ENCODE data around the gene SLC25A23. TPM values are rescaled to one million over a fixed set of nuclear protein-coding genes. Genes with fewer than 3 reads are reported as not detected.
A peak's percentile ranks its signal among the peaks of the same experiment; 100 is the strongest.

Gene SLC25A23
- total and polyA plus RNA-seq, 7 experiments from 2014 or later: 9.0 to 35.0 (median 22.0) TPM

DNA sequence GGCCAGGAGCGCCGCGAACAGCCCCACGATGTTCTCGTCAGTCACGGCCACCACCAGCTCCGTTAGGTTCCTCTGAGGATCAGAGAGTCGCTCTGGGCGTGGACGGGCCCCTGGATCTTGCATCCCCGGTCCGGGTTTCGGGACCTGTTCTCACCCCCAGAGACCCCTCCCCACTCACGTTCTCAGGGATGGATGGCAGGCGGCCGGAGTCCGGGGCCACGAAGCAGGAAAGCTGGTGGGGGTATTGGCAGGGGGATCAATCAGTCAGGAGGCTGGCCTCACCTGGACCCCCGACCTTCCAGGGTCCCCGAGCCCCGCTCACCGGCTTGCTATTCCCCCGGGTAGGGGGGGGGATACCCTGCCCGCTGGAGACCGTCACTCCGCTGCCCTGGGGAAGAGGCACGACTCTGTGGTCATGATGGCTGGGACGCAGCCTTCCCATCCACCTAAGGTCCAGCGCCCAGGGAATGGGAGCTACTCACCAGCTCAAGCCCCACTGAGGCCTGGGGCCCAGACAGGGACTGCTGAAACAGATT is 17.4 kb upstream of the SLC25A23 start:
- Histone ChIP-seq H3K27me3 (ENCODE audit: control insufficient read depth in 2 of 2, insufficient read depth in 2 of 2, low read length in 2 of 2) (no peaks in the 10 kb centered on the region), H3K27ac (ENCODE audit: low read depth, low read length) (peak overlapping the region; percentile 35), H3K9me3 (ENCODE audit: control insufficient read depth in 2 of 3, low read length in 3 of 3) (no peaks in the 10 kb centered on the region), H3K4me1 (ENCODE audit: control insufficient read depth in 2 of 2, insufficient read depth in 2 of 2, low read length in 2 of 2) (peaks cover 19 to 20% of the 10 kb centered on the region in 2 donors), H3K4me3 (ENCODE audit: low read length) (no peak overlapping the region), H3K36me3 (ENCODE audit: control insufficient read depth in 2 of 3, insufficient read depth in 3 of 3, low read length in 3 of 3) (peaks cover 15 to 62% (median 18%) of the 10 kb centered on the region in 3 experiments)
- no peak for DNase-seq
- no peak overlapping the region for H3K4me3 Mint-ChIP-seq
- H3K4me1 Mint-ChIP-seq: peaks cover 18 to 32% (median 24%) of the 10 kb centered on the region in 7 donors
- peaks cover 0 to 17% (median 3%) of the 10 kb centered on the region in 5 donors for H3K36me3 Mint-ChIP-seq
- no peak for ATAC-seq
- intact Hi-C loops (cut with micrococcal nuclease): loop anchor here in 1 of 2 donors (1.0 kb wide), 1 partner anchor 104 kb away; no protein-coding TSS in a partner anchor
- H3K9me3 Mint-ChIP-seq: no peaks in the 10 kb centered on the region
- H3K27ac Mint-ChIP-seq: peak overlapping the region in 1 of 9 donors; percentile 31
- no peaks in the 10 kb centered on the region for H3K27me3 Mint-ChIP-seq
- POLR2A ChIA-PET: interaction anchor here (0.6 kb wide), 1 partner anchor 12 kb away, joined by 3 read pairs; no protein-coding TSS in a partner anchor
- CTCF ChIA-PET: no interaction called here

DNA sequence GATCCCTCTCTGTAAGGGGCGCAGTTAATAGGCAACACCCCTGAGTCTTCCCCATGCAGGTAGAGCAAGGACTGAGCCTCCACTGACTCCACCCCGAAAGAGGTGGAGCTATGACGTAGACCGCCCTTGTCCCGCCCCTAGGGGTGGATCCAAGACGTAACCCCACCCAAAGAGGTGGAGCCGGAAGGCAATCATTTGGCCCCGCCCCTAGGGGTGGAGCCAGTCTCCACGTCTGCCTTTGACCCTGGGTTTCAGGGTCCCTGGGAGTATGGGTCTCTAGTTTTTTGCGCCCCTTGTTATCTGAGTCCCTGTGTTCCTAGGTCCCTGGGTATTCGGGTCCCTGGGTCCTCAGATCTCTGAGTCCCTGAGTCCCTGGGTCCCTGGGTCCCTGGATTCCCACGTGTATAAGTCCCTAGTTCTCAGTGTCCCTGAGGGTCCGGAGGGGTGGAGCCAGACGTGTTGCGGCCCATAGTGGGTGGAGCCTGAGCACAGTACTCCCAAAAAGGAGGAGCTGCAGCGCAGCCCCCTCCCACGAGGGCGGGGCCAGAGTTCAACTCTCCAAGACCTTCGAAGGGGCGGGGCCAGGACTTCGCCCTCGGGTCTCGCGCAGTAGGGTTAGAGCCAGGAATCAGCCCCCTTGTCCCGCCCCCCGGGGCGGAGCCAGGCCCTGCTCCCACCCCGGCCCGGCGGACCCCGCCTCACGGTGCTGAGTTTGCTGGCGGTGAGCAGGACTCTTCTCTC is 16.7 kb upstream of the SLC25A23 start:
- Mint-ChIP-seq H3K4me3 (no peak overlapping the region), H3K27ac (peak overlapping the region in 5 of 9 donors; percentile 10 to 63 (median 38)), H3K27me3 (no peaks in the 10 kb centered on the region), H3K4me1 (peaks cover 15 to 27% (median 19%) of the 10 kb centered on the region in 7 donors), H3K36me3 (peaks cover 0 to 16% (median 3%) of the 10 kb centered on the region in 5 donors), H3K9me3 (no peaks in the 10 kb centered on the region)
- peaks cover 16 to 17% of the 10 kb centered on the region in 2 donors for H3K4me1 ChIP-seq (ENCODE audit: control insufficient read depth in 2 of 2, insufficient read depth in 2 of 2, low read length in 2 of 2)
- H3K9me3 ChIP-seq (ENCODE audit: control insufficient read depth in 2 of 3, low read length in 3 of 3): no peaks in the 10 kb centered on the region
- no peaks in the 10 kb centered on the region for H3K27me3 ChIP-seq (ENCODE audit: control insufficient read depth in 2 of 2, insufficient read depth in 2 of 2, low read length in 2 of 2)
- intact Hi-C loops (cut with micrococcal nuclease): loop anchor here in 1 of 2 donors (1.0 kb wide), 1 partner anchor 103 kb away; no protein-coding TSS in a partner anchor
- ATAC-seq: peak; percentile 94
- H3K4me3 ChIP-seq (ENCODE audit: low read length): no peak overlapping the region
- peak; percentile 49 to 75 (median 60) for DNase-seq
- ChIA-PET POLR2A (interaction anchor here (0.6 kb wide), 3 partner anchors 13 to 1092 kb away, joined by 3 to 4 read pairs (median 3); no protein-coding TSS in a partner anchor), CTCF (interaction anchor here (0.6 kb wide), 2 partner anchors 15 to 28 kb away, joined by 3 to 4 read pairs; no protein-coding TSS in a partner anchor)
- H3K27ac ChIP-seq (ENCODE audit: low read depth, low read length): peak overlapping the region; percentile 1
- H3K36me3 ChIP-seq (ENCODE audit: control insufficient read depth in 2 of 3, insufficient read depth in 3 of 3, low read length in 3 of 3): peaks cover 15 to 65% (median 18%) of the 10 kb centered on the region in 3 experiments

DNA sequence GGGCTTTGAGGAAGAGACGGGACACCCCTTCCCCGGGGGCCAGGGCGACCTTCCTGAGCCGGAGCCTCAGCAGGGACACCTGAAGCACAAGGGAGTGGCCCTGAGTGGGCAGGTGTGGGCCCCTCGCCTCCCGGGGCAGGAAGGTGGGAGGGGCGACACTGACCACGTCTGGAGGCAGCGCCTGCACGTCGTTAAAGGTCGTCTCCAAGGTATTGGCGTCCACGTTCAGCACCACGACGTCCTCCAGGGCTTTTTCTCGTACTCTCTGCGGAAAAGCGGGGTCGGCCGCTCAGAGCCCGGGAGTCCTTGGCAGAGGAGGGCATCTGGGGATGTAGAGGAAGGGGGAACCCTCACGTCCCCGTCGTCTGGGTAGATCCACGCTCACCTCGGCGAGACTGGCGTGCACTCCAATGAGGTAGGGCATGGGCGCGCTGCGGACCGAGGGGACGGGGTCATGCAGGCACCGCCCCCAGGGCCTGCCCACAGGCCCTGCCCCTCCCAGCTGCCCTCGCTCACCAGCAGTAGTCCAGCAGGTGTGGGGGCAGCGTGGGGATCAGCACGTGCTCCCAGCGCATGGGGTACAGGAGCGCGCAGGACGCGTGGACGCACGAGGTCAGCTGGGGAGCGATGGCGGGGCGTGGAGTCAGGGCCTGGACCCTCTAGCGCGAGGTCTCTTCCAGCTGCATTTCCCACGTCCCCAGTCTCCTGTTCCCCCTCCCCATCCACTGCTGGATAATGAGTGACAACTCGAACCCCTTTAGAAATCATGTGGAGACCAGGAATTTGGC is 15.9 kb upstream of the SLC25A23 start:
- intact Hi-C loops (cut with micrococcal nuclease): loop anchor here in 1 of 2 donors (1.0 kb wide), 1 partner anchor 102 kb away; no protein-coding TSS in a partner anchor
- POLR2A ChIA-PET: interaction anchor here (0.6 kb wide), 2 partner anchors 117 to 1093 kb away, joined by 3 to 4 read pairs; no protein-coding TSS in a partner anchor
- peaks cover 0 to 18% (median 3%) of the 10 kb centered on the region in 5 donors for H3K36me3 Mint-ChIP-seq

DNA sequence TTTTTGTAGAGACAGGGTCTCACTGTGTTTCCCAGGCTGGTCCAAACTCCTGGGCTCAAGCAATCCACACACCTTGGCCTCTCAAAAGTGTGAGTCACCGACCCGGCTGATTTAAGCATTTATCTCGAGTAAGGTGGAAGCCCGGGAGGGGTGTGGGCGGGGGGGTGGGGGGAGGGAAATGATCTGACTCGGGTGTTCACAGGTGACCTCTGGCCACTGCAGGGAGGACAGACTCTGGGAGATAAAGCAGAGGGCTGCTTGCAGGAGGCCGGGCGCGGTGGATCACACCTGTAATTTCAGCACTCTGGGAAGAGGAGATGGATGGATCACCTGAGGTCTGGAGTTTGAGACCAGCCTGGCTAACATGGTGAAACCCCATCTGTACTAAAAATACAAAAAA is 14.1 kb upstream of the SLC25A23 start:
- Histone ChIP-seq H3K27me3 (ENCODE audit: control insufficient read depth in 2 of 2, insufficient read depth in 2 of 2, low read length in 2 of 2) (no peaks in the 10 kb centered on the region), H3K9me3 (ENCODE audit: control insufficient read depth in 2 of 3, low read length in 3 of 3) (no peaks in the 10 kb centered on the region), H3K36me3 (ENCODE audit: control insufficient read depth in 2 of 3, insufficient read depth in 3 of 3, low read length in 3 of 3) (peaks cover 10 to 87% (median 18%) of the 10 kb centered on the region in 3 experiments), H3K4me1 (ENCODE audit: control insufficient read depth in 2 of 2, insufficient read depth in 2 of 2, low read length in 2 of 2) (peaks cover 0 to 2% of the 10 kb centered on the region in 2 donors), H3K4me3 (ENCODE audit: low read length) (no peak overlapping the region), H3K27ac (ENCODE audit: low read depth, low read length) (no peak overlapping the region)
- H3K4me1 Mint-ChIP-seq: peaks cover 0 to 5% (median 0%) of the 10 kb centered on the region in 7 donors
- peak overlapping the region in 4 of 9 donors; percentile 8 to 62 (median 38) for H3K27ac Mint-ChIP-seq
- intact Hi-C loops (cut with micrococcal nuclease): no loop called here
- CTCF ChIA-PET: no interaction called here
- no peaks in the 10 kb centered on the region for H3K9me3 Mint-ChIP-seq
- ATAC-seq: no peak
- H3K27me3 Mint-ChIP-seq: no peaks in the 10 kb centered on the region
- POLR2A ChIA-PET: no interaction called here
- no peak for DNase-seq
- peaks cover 0 to 20% (median 8%) of the 10 kb centered on the region in 5 donors for H3K36me3 Mint-ChIP-seq
- H3K4me3 Mint-ChIP-seq: no peak overlapping the region

More for the DNA sequence above, 15.9 kb upstream of the SLC25A23 start:
- Histone ChIP-seq H3K4me1 (ENCODE audit: control insufficient read depth in 2 of 2, insufficient read depth in 2 of 2, low read length in 2 of 2) (peaks cover 13 to 17% of the 10 kb centered on the region in 2 donors), H3K27ac (ENCODE audit: low read depth, low read length) (no peak overlapping the region), H3K9me3 (ENCODE audit: control insufficient read depth in 2 of 3, low read length in 3 of 3) (no peaks in the 10 kb centered on the region), H3K4me3 (ENCODE audit: low read length) (no peak overlapping the region), H3K27me3 (ENCODE audit: control insufficient read depth in 2 of 2, insufficient read depth in 2 of 2, low read length in 2 of 2) (no peaks in the 10 kb centered on the region), H3K36me3 (ENCODE audit: control insufficient read depth in 2 of 3, insufficient read depth in 3 of 3, low read length in 3 of 3) (peaks cover 15 to 71% (median 18%) of the 10 kb centered on the region in 3 experiments)
- DNase-seq: no peak
- ATAC-seq: no peak
- H3K27me3 Mint-ChIP-seq: no peaks in the 10 kb centered on the region
- H3K4me3 Mint-ChIP-seq: no peak overlapping the region
- CTCF ChIA-PET: interaction anchor here (0.6 kb wide), 1 partner anchor 28 kb away, joined by 3 read pairs; no protein-coding TSS in a partner anchor
- H3K9me3 Mint-ChIP-seq: no peaks in the 10 kb centered on the region
- H3K4me1 Mint-ChIP-seq: peaks cover 7 to 20% (median 13%) of the 10 kb centered on the region in 7 donors
- H3K27ac Mint-ChIP-seq: peak overlapping the region in 4 of 9 donors; percentile 31 to 63 (median 44)

DNA sequence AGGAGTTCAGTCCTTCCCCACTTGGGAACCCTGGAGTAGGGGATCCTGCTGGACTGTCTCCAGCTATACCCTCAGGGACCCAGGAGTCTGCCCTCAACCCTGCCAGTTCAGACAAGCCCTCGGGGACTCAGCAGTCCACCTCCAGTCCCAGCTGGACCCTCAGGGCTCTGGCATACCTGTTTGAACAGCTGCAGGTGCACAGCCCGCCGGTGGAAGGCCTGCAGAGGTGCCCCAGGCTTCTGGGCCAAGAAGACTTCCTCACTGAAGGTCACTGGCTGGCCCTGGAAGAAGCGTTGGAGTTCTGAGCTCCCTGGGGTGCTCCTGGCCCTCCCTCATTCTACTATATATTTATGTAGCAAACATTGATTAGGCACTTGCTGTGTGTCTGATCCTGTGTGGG is 13.1 kb upstream of the SLC25A23 start:
- H3K9me3 Mint-ChIP-seq: no peaks in the 10 kb centered on the region
- peaks cover 10 to 88% (median 18%) of the 10 kb centered on the region in 3 experiments for H3K36me3 ChIP-seq (ENCODE audit: control insufficient read depth in 2 of 3, insufficient read depth in 3 of 3, low read length in 3 of 3)
- DNase-seq: no peak
- no peaks in the 10 kb centered on the region for H3K27me3 ChIP-seq (ENCODE audit: control insufficient read depth in 2 of 2, insufficient read depth in 2 of 2, low read length in 2 of 2)
- ATAC-seq: no peak
- no peaks in the 10 kb centered on the region for H3K27me3 Mint-ChIP-seq
- no peaks in the 10 kb centered on the region for H3K9me3 ChIP-seq (ENCODE audit: control insufficient read depth in 2 of 3, low read length in 3 of 3)
- H3K4me1 Mint-ChIP-seq: peaks cover 0 to 5% (median 0%) of the 10 kb centered on the region in 7 donors
- no peak overlapping the region for H3K27ac ChIP-seq (ENCODE audit: low read depth, low read length)
- H3K4me1 ChIP-seq (ENCODE audit: control insufficient read depth in 2 of 2, insufficient read depth in 2 of 2, low read length in 2 of 2): no peaks in the 10 kb centered on the region
- intact Hi-C loops (cut with micrococcal nuclease): no loop called here
- H3K27ac Mint-ChIP-seq: peak overlapping the region in 1 of 9 donors; percentile 21
- H3K4me3 Mint-ChIP-seq: no peak overlapping the region
- CTCF ChIA-PET: interaction anchor here (0.6 kb wide), 1 partner anchor 48 kb away, joined by 3 read pairs; no protein-coding TSS in a partner anchor
- peaks cover 0 to 25% (median 8%) of the 10 kb centered on the region in 5 donors for H3K36me3 Mint-ChIP-seq
- no peak overlapping the region for H3K4me3 ChIP-seq (ENCODE audit: low read length)
- POLR2A ChIA-PET: interaction anchor here (0.8 kb wide), 1 partner anchor 8 kb away, joined by 3 read pairs; the partner anchor contains the start of gene DENND1C

DNA sequence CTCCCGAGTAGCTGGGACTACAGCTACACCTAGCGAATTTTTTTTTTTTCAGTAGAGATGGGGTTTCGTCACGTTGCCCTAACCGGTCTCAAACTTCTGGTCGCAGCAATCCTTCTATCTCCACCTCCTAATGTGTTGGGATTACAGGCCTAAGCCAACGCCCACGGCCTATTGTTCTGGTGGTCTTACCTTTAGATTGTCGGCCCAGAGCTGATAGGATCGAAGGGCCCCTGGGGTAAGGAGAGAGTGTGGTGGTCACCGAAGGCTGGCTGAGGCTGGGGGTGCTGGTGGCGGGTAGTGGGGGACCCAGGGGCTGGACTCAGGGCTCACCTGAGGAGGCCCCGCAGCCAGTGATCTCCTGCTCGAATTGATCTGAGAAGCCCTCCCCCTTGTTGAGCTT is 11.5 kb upstream of the SLC25A23 start:
- no peak overlapping the region for H3K27ac ChIP-seq (ENCODE audit: low read depth, low read length)
- ChIA-PET POLR2A (interaction anchor here (1.0 kb wide), 1 partner anchor 14 kb away, joined by 6 read pairs; no protein-coding TSS in a partner anchor), CTCF (no interaction called here)
- peak overlapping the region in 3 of 9 donors; percentile 9 to 53 (median 41) for H3K27ac Mint-ChIP-seq
- no peaks in the 10 kb centered on the region for H3K4me1 ChIP-seq (ENCODE audit: control insufficient read depth in 2 of 2, insufficient read depth in 2 of 2, low read length in 2 of 2)
- H3K9me3 Mint-ChIP-seq: no peaks in the 10 kb centered on the region
- H3K27me3 ChIP-seq (ENCODE audit: control insufficient read depth in 2 of 2, insufficient read depth in 2 of 2, low read length in 2 of 2): no peaks in the 10 kb centered on the region
- no peaks in the 10 kb centered on the region for H3K9me3 ChIP-seq (ENCODE audit: control insufficient read depth in 2 of 3, low read length in 3 of 3)
- ATAC-seq (no peak), DNase-seq (no peak)
- no peaks in the 10 kb centered on the region for H3K27me3 Mint-ChIP-seq
- no peak overlapping the region for H3K4me3 Mint-ChIP-seq
- intact Hi-C loops (cut with micrococcal nuclease): no loop called here
- H3K4me3 ChIP-seq (ENCODE audit: low read length): no peak overlapping the region
- H3K4me1 Mint-ChIP-seq: peaks cover 0 to 4% (median 0%) of the 10 kb centered on the region in 7 donors
- H3K36me3 Mint-ChIP-seq: peaks cover 0 to 30% (median 12%) of the 10 kb centered on the region in 5 donors
- H3K36me3 ChIP-seq (ENCODE audit: control insufficient read depth in 2 of 3, insufficient read depth in 3 of 3, low read length in 3 of 3): peaks cover 6 to 87% (median 7%) of the 10 kb centered on the region in 3 experiments

All from naive thymus-derived CD4-positive, alpha-beta T cell (primary cell).